H1 (cell line): ENCODE measurements around the gene ATP6V0A4. TPM values are rescaled to one million over a fixed set of nuclear protein-coding genes. Genes with fewer than 3 reads are reported as not detected.

Experiments
- CTCF ChIA-PET: fragments of 300-600 bp; sonication (Branson Sonifier 250); formaldehyde crosslinking; loops from one replicate; lab custom pipeline; 2021; ENCODE audit not compliant: partially characterized antibody; lab: Charles Lee
- POLR2A ChIA-PET: fragments of 300-600 bp; sonication (Branson Sonifier 250); formaldehyde crosslinking; loops from one replicate; lab custom pipeline; 2021; ENCODE audit warnings: inconsistent platforms; ENCODE audit not compliant: partially characterized antibody; lab: Charles Lee
- DNase-seq, 2 experiments: peaks; one replicate each; pipeline versions ENCODE4 v3.0.0 to v3.0.0-alpha.2; 2010 to 2022; ENCODE audit warnings: low spot score in 2 of 2, low read depth in 1 of 2, mixed read lengths in 1 of 2
- FAIRE-seq: peaks from 2 replicates; lab custom pipeline; 2011; peaks lifted over from hg19 to GRCh38; lab: Jason Lieb, UNC
- H2AFZ ChIP-seq: 2 replicates; pipeline ENCODE4 v1.8.1; 2012; ENCODE audit warnings: low read length, inconsistent platforms
- H2AK5ac ChIP-seq: 2 replicates; pipeline ENCODE4 v1.6.1; 2013; ENCODE audit warnings: low read depth, low read length
- H2BK120ac ChIP-seq: replicated peaks from 2 replicates; pipeline ENCODE3; 2013; ENCODE audit warnings: low read depth, low read length, inconsistent platforms
- H2BK12ac ChIP-seq: 2 replicates; pipeline ENCODE4 v1.6.1; 2013; ENCODE audit warnings: low read depth, low read length
- H2BK15ac ChIP-seq: 2 replicates; pipeline ENCODE4 v1.6.1; 2013; ENCODE audit warnings: low read length
- H2BK20ac ChIP-seq: 2 replicates; pipeline ENCODE4 v1.6.1; 2013; ENCODE audit warnings: low read length
- H2BK5ac ChIP-seq: 2 replicates; pipeline ENCODE4 v1.6.1; 2013; ENCODE audit warnings: low read depth, low read length
- H3K14ac ChIP-seq: 2 replicates; pipeline ENCODE4 v1.6.1; 2013; ENCODE audit warnings: inconsistent platforms; ENCODE audit not compliant: insufficient read length
- H3K18ac ChIP-seq: 2 replicates; pipeline ENCODE4 v1.6.1; 2013; ENCODE audit warnings: low read length; ENCODE audit errors: extremely low read depth
- H3K23ac ChIP-seq: 2 replicates; pipeline ENCODE4 v1.6.1; 2013; ENCODE audit warnings: inconsistent platforms; ENCODE audit not compliant: insufficient read length
- H3K23me2 ChIP-seq: 2 replicates; pipeline ENCODE4 v1.6.1; 2013; ENCODE audit warnings: low read depth, low read length
- H3K27ac ChIP-seq: 2 replicates; pipeline ENCODE4 v1.6.1; 2011; ENCODE audit warnings: low read depth, low read length, inconsistent platforms
- H3K27me3 ChIP-seq, 4 experiments: replicated peaks in 1 of 4; 1 replicate in 1 of 4; 2 replicates in 3 of 4; pipeline versions ENCODE4 v1.6.1 to v1.8.1; 2011 to 2013; ENCODE audit warnings: low read length in 3 of 4, mild to moderate bottlenecking in 3 of 4, inconsistent platforms in 2 of 4, mixed read lengths in 2 of 4, moderate library complexity in 1 of 4; ENCODE audit not compliant: control insufficient read depth in 3 of 4, insufficient read depth in 3 of 4; ENCODE audit errors: extremely low read depth in 1 of 4
- H3K36me3 ChIP-seq, 4 experiments: 2 replicates each; pipeline versions ENCODE4 v1.6.1 to v1.8.1; 2011 to 2013; ENCODE audit warnings: mild to moderate bottlenecking in 4 of 4, low read length in 3 of 4, moderate library complexity in 2 of 4, control low read depth in 1 of 4, inconsistent platforms in 1 of 4; ENCODE audit not compliant: insufficient read depth in 4 of 4, control insufficient read depth in 2 of 4
- H3K4ac ChIP-seq: replicated peaks from 2 replicates; pipeline ENCODE3; 2013; ENCODE audit warnings: low read length, low read depth, mixed read lengths, inconsistent platforms; ENCODE audit not compliant: insufficient read length
- H3K4me1 ChIP-seq, 4 experiments: replicated peaks in 1 of 4; 1 replicate in 1 of 4; 2 replicates in 3 of 4; pipeline versions ENCODE4 v1.6.1 to v1.8.1; 2011 to 2013; ENCODE audit warnings: low read length in 3 of 4, inconsistent platforms in 2 of 4, mixed read lengths in 1 of 4; ENCODE audit not compliant: insufficient read depth in 4 of 4, control insufficient read depth in 3 of 4
- H3K4me2 ChIP-seq, 2 experiments: 2 replicates each; pipeline versions ENCODE4 v1.6.1 to v1.8.1; 2011 to 2013; ENCODE audit warnings: low read depth in 2 of 2, low read length in 2 of 2, control low read depth in 1 of 2, inconsistent platforms in 1 of 2, mild to moderate bottlenecking in 1 of 2; ENCODE audit not compliant: insufficient read depth in 1 of 2
- H3K4me3 ChIP-seq, 4 experiments: fragments of 200-600, 300-600 bp in 1 of 4; sonication (generic), shearing (Covaris generic), sonication (Bioruptor Twin) in 1 of 4; 2 replicates each; pipeline versions ENCODE4 v1.5.1 to v1.8.1; 2011 to 2016; ENCODE audit warnings: low read length in 4 of 4, low read depth in 3 of 4, control low read depth in 2 of 4, inconsistent platforms in 2 of 4, mild to moderate bottlenecking in 2 of 4, mixed read lengths in 1 of 4, moderate library complexity in 1 of 4; ENCODE audit not compliant: insufficient read depth in 2 of 4; ENCODE audit errors: extremely low read depth in 1 of 4
- H3K56ac ChIP-seq: replicated peaks from 2 replicates; pipeline ENCODE3; 2013; ENCODE audit warnings: low read depth, mild to moderate bottlenecking, mixed read lengths, low read length, inconsistent platforms; ENCODE audit not compliant: insufficient read length
- H3K79me1 ChIP-seq: 2 replicates; pipeline ENCODE4 v1.6.1; 2013; ENCODE audit warnings: low read depth, low read length, control low read depth
- H3K79me2 ChIP-seq, 2 experiments: 2 replicates each; pipeline versions ENCODE4 v1.6.1 to v1.8.1; 2012 to 2013; ENCODE audit warnings: low read length in 2 of 2, mild to moderate bottlenecking in 2 of 2, inconsistent platforms in 1 of 2; ENCODE audit not compliant: insufficient read depth in 2 of 2, control insufficient read depth in 1 of 2
- H3K9ac ChIP-seq, 4 experiments: replicated peaks in 1 of 4; 1 replicate in 1 of 4; 2 replicates in 3 of 4; pipeline versions ENCODE4 v1.6.1 to v1.8.1; 2011 to 2013; ENCODE audit warnings: low read depth in 3 of 4, low read length in 3 of 4, control low read depth in 2 of 4, mild to moderate bottlenecking in 2 of 4, moderate library complexity in 2 of 4, inconsistent platforms in 1 of 4; ENCODE audit errors: extremely low read depth in 1 of 4
- H3K9me3 ChIP-seq, 2 experiments: 2 replicates each; pipeline versions ENCODE4 v1.6.1 to v1.8.1; 2012 to 2013; ENCODE audit warnings: mild to moderate bottlenecking in 2 of 2, moderate library complexity in 2 of 2, control low read depth in 1 of 2, inconsistent platforms in 1 of 2, low read depth in 1 of 2, low read length in 1 of 2, mixed read lengths in 1 of 2; ENCODE audit not compliant: insufficient read depth in 2 of 2
- H4K20me1 ChIP-seq, 2 experiments: replicated peaks in 1 of 2; 2 replicates each; pipeline versions ENCODE3 to v1.8.1; 2011 to 2013; ENCODE audit warnings: inconsistent platforms in 2 of 2, low read length in 2 of 2, mild to moderate bottlenecking in 1 of 2; ENCODE audit not compliant: insufficient read depth in 2 of 2, control insufficient read depth in 1 of 2
- H4K5ac ChIP-seq: 2 replicates; pipeline ENCODE4 v1.6.1; 2013; ENCODE audit warnings: low read length, low read depth, mixed read lengths, inconsistent platforms; ENCODE audit not compliant: insufficient read length
- H4K8ac ChIP-seq: 2 replicates; pipeline ENCODE4 v1.8.0; 2013; ENCODE audit warnings: mild to moderate bottlenecking, moderate library complexity, low read length, inconsistent platforms; ENCODE audit not compliant: insufficient read depth; ENCODE audit errors: extremely low read depth
- H4K91ac ChIP-seq: replicated peaks from 2 replicates; pipeline ENCODE3; 2013; ENCODE audit warnings: low read length, mixed read lengths, inconsistent platforms; ENCODE audit not compliant: insufficient read length
- ASH2L ChIP-seq: fragments of 200-600, 300-600 bp; sonication (generic); IDR thresholded peaks from one replicate; pipeline ENCODE4 v1.7.1; 2017; ENCODE audit warnings: low read length
- GTF2F1 ChIP-seq: IDR thresholded peaks from 2 replicates; pipeline ENCODE4 v1.6.1; 2012; ENCODE audit warnings: low read depth, low read length, improper control_type of control experiment, borderline replicate concordance
- HDAC2 ChIP-seq, 2 experiments: fragments of 300-600 bp in 1 of 2; sonication (generic) in 1 of 2; IDR thresholded peaks; 2 replicates each; pipeline ENCODE4 v1.6.1; 2011 to 2012; ENCODE audit warnings: low read depth in 2 of 2, low read length in 2 of 2, mild to moderate bottlenecking in 2 of 2, moderate library complexity in 2 of 2, borderline replicate concordance in 1 of 2, inconsistent platforms in 1 of 2
- KDM4A ChIP-seq: IDR thresholded peaks from one replicate; pipeline ENCODE4 v1.7.1; 2012; ENCODE audit warnings: low read depth, mild to moderate bottlenecking, moderate library complexity, low read length, inconsistent platforms; ENCODE audit not compliant: severe bottlenecking
- NANOG ChIP-seq: IDR thresholded peaks from 2 replicates; pipeline ENCODE4 v1.6.1; 2011; ENCODE audit warnings: low read length, low read depth, mild to moderate bottlenecking, inconsistent platforms; ENCODE audit not compliant: insufficient read depth, poor library complexity, severe bottlenecking
- POU5F1 ChIP-seq: IDR thresholded peaks from 2 replicates; pipeline ENCODE4 v1.6.1; 2011; ENCODE audit warnings: low read depth, mild to moderate bottlenecking, low read length, moderate library complexity
- SRF ChIP-seq: IDR thresholded peaks from 2 replicates; pipeline ENCODE4 v1.6.1; 2011; ENCODE audit warnings: mild to moderate bottlenecking, low read depth, low read length, moderate library complexity
- TAF1 ChIP-seq: IDR thresholded peaks from 2 replicates; pipeline ENCODE4 v1.6.1; 2011; ENCODE audit warnings: mild to moderate bottlenecking, low read depth, low read length
- TEAD4 ChIP-seq: IDR thresholded peaks from 2 replicates; pipeline ENCODE4 v1.6.1; 2012; ENCODE audit warnings: low read depth, low read length, inconsistent platforms, mixed read lengths
- WGBS, 2 experiments: shearing (Covaris generic) in 1 of 2; methylation state at CpG; one replicate each; pipeline versions ENCODE4 v1.1.6 to v1.1.7; 2013 to 2015; ENCODE audit warnings: low lambda C conversion rate in 2 of 2, mixed read lengths in 2 of 2, inconsistent platforms in 1 of 2, low coverage in 1 of 2, missing lambda C conversion rate in 1 of 2; ENCODE audit not compliant: insufficient replicate concordance in 2 of 2, insufficient coverage in 1 of 2, insufficient read length in 1 of 2; ENCODE audit errors: extremely low coverage in 1 of 2, missing lambda C conversion rate in 1 of 2; 5-methylcytosine and 5-hydroxymethylcytosine counted together
- polyA plus RNA-seq, 7 experiments: library from polyadenylated mRNA; depleted of rRNA in 3 of 7; stranded (reverse) in 5 of 7; unstranded in 2 of 7; fragments of >200 nt in 5 of 7; fragments of 200-250 nt in 2 of 7; gene quantifications; 1 replicate in 5 of 7; 2 replicates in 1 of 7; 4 replicates in 1 of 7; pipeline versions ENCODE4 v1.2.1 to v1.2.3, GENCODE V29; 2011 to 2013; ENCODE audit warnings: missing spikeins in 2 of 7, mixed read lengths in 2 of 7
- total RNA-seq: library from RNA; stranded (reverse); fragmentation: NEBNext Ultra II Directional; extraction: Animal tissue kit (Norgen Biotek cat#: 25700); gene quantifications from 2 replicates; pipeline ENCODE4 v1.2.1, GENCODE V29; 2021
- TF ChIP-seq, protein P1 (sequence below), 3 experiments: IDR thresholded peaks; 1 replicate in 2 of 3; 2 replicates in 1 of 3; pipeline versions ENCODE4 v1.5.1 to v1.6.1; 2011; ENCODE audit warnings: low read length in 3 of 3, mild to moderate bottlenecking in 3 of 3, inconsistent platforms in 2 of 3, low read depth in 1 of 3, moderate library complexity in 1 of 3; ENCODE audit not compliant: insufficient read depth in 1 of 3; ENCODE audit errors: control extremely low read depth in 1 of 3

Gene ATP6V0A4
- total and polyA plus RNA-seq, 2 of the 8 experiments (the other 6 are each of a cell fraction or from before 2014, with no cell fraction given), result 0.47 to 1.6 TPM

DNA sequence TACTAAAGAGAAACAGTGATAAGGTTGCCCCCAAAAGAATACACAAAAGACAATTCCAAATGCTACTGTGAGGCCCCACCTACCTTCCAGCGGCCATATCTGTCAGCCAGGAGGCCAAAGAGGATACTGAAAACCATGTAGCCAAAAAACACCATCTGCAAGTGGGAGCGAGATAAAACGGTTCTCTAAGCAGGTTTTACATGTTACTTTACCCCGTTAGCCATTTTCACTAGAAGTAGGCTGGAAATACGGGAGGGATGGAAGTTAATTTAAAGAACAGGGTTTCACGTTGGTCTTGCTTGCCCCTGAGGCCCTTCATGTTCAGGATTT lies 135.0 kb downstream of the ATP6V0A4 start:
- H4K5ac ChIP-seq, result no peak overlapping the region
- DNase-seq (no peak), FAIRE-seq (no peak)
- H3K79me1 ChIP-seq, result no peaks in the 10 kb centered on the region
- ChIA-PET POLR2A (interaction anchor here (1.0 kb wide), 1 partner anchor 13 kb away, joined by 3 read pairs; no protein-coding TSS in a partner anchor), CTCF (interaction anchor here (0.6 to 1.5 kb wide), 2 partner anchors 15 to 23 kb away, joined by 3 to 4 read pairs; no protein-coding TSS in a partner anchor)
- H4K8ac ChIP-seq, result no peak overlapping the region
- H3K23me2 ChIP-seq, result no peaks in the 10 kb centered on the region; the same call in 1 of the 2 replicates
- no peak overlapping the region; the same call in 1 of the 2 replicates for H2BK15ac ChIP-seq
- peak overlapping the region; percentile 13 for H2BK120ac ChIP-seq
- 89% methylated on average over 6 of the region's 6 CpGs; no CpG with 5 or more reads in 1 of the 2 experiments for WGBS, 2 experiments
- no peaks in the 10 kb centered on the region for H3K36me3 ChIP-seq
- no peak overlapping the region for H2AK5ac ChIP-seq
- no peak overlapping the region for H3K27ac ChIP-seq
- H4K91ac ChIP-seq, result peak overlapping the region; percentile 41
- no peak overlapping the region for H2AFZ ChIP-seq
- peak overlapping the region; percentile 19 to 60; a peak in 1 of 4 replicates for H3K4me2 ChIP-seq
- H3K79me2 ChIP-seq, result no peaks in the 10 kb centered on the region
- H3K23ac ChIP-seq, result no peak overlapping the region
- H3K9me3 ChIP-seq, result peaks cover 0 to 4% of the 10 kb centered on the region in 2 experiments; a peak in 1 of 4 replicates
- no peaks in the 10 kb centered on the region; a peak in 2 of 7 replicates for H3K27me3 ChIP-seq
- H3K18ac ChIP-seq, result no peak overlapping the region
- H3K4me3 ChIP-seq, result no peak overlapping the region
- peaks cover 5 to 33% (median 18%) of the 10 kb centered on the region in 4 experiments for H3K4me1 ChIP-seq
- no peak overlapping the region for H2BK5ac ChIP-seq
- H3K9ac ChIP-seq, result no peak overlapping the region
- no peak overlapping the region for H3K4ac ChIP-seq
- no peak overlapping the region for H2BK20ac ChIP-seq
- H3K14ac ChIP-seq, result no peak overlapping the region
- H2BK12ac ChIP-seq, result no peak overlapping the region; the same call in 1 of the 2 replicates
- H4K20me1 ChIP-seq, result no peaks in the 10 kb centered on the region
- no peak overlapping the region for H3K56ac ChIP-seq
- TF ChIP-seq HDAC2 (IDR thresholded peaks at IDR 0.05; ENCODE audit: borderline replicate concordance in 1 of 2, low read depth in 2 of 2, low read length in 2 of 2) (no peak), SRF (no peak), GTF2F1 (no peak), TEAD4 (no peak), ASH2L (no peak), NANOG (no peak), TAF1 (no peak), KDM4A (no peak), POU5F1 (no peak)
- TF ChIP-seq, protein P1, sequence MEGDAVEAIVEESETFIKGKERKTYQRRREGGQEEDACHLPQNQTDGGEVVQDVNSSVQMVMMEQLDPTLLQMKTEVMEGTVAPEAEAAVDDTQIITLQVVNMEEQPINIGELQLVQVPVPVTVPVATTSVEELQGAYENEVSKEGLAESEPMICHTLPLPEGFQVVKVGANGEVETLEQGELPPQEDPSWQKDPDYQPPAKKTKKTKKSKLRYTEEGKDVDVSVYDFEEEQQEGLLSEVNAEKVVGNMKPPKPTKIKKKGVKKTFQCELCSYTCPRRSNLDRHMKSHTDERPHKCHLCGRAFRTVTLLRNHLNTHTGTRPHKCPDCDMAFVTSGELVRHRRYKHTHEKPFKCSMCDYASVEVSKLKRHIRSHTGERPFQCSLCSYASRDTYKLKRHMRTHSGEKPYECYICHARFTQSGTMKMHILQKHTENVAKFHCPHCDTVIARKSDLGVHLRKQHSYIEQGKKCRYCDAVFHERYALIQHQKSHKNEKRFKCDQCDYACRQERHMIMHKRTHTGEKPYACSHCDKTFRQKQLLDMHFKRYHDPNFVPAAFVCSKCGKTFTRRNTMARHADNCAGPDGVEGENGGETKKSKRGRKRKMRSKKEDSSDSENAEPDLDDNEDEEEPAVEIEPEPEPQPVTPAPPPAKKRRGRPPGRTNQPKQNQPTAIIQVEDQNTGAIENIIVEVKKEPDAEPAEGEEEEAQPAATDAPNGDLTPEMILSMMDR (IDR thresholded peaks at IDR 0.05; ENCODE audit: control extremely low read depth in 1 of 3, insufficient read depth in 1 of 3, low read depth in 1 of 3, low read length in 3 of 3), result no peak
